ENCODE data around the gene LARGE1.
"Not testable (repeated sequence)": the region's sequence is repeated elsewhere in the genome, so short reads cannot be mapped to it uniquely, and the experiment has no call there.

Gene LARGE1

DNA sequence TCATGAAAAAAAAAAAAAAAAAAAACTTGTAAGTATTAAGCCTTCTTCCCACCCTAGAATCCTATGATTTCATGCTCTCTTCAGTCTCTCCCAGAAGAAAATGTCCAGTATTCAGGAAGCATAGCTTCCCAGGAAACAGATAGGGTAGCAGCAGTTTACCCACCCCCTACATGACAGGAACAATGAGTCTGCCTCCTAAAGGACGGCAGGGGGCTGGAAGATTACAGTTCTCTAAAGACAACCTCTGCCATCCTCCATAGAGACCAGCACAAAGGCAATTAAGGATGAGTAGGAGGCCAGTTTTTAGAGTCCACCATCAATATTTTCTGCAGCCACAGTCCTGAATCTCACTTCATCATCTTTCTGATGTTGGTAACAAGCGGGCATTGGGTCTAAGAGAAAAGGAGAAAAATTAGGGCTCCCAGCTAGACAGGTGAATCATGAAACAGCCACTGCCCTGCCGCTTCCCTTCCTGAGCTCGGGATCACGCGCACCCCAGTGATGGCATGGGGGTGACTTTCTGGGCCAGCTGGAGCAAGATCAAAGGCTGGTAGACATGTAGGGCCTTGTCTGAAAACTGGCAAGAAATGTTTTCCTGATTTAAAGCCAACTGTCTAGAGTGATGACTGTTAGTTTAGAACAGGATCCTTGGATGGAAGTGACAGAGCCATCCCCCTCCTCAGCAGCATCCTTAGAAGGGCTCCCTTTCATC lies 322.8 kb downstream of the LARGE1 start:
- no peak for DNase-seq (ENCODE audit: low read depth in 2 of 2)

DNA sequence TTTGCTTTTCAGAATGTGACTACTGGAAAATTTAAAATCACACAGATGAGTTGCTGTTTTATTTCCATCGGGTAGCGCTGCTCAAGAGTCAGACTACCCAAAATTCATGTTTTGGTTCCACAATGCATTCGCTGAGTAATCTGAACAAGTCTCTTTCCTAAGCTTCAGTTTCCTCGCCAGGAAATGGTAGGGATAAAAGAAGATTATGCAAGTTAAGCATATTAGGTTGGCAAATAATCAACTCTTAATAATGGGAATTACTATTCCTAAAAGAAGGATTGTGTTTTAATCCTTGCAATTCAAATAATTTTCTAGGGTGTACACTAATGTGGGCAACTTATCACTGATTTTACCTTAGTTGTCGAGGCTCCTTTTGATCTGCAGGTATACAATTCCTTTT lies 326.5 kb downstream of the LARGE1 start:
- DNase-seq (ENCODE audit: low read depth in 2 of 2): no peak

DNA sequence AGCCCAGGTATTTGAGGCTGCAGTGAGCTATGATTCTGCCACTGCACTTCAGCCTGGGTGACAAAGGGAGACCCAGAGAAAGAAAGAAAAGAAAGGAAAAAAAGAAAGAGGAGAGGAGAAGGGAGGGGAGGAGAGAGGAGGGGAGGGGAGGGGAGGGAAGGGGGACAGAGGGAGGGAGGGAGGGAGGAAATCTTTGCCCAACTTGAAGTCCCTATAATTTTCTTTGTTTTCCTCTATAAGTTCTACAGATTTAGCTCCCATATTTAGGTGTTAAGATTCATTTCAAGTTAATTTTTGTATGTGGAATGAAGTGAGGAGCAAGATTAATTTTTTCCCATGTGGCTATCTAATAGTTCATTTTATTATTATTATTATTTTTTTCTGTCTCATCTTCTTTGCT lies 328.3 kb downstream of the LARGE1 start:
- no peak for DNase-seq (ENCODE audit: low read depth in 2 of 2)

DNA sequence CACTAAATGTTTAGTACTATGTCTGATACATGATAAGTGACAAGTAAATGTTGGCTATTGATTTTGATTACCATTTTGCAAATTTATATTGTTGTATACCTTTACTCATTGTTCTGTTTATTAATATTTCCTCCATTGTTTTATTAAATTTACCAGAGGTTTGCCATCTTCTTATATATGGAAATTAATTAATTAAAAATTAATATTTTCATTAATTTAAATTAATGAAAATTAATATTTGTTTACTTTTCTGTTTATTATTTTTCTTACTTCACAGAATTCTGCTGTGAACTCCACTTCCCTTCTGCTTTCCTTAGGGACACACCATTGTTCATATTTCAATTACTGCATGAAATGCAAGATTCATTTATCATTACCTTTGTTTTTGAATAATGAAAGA lies 331.0 kb downstream of the LARGE1 start:
- DNase-seq (ENCODE audit: low read depth in 2 of 2): no peak

DNA sequence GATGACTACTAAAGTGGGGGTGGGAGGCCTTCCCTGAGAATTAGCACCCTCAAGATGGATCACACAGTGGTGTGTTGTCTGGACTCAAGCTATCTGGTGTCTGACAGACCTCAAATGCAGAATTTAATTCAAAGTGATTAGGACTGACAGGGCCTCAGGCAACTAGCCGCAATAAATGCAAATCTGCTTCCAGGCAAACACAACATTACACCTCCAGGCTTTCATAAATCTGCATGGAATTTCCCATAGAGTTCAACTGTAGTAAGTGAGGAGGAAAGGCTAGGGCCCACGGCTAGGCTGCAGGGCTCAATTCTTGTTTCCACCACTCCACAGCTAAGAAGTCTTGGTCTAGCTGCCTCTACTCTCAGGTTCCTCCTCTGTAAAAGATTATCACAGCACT lies 331.4 kb downstream of the LARGE1 start:
- DNase-seq (ENCODE audit: low read depth in 2 of 2): no peak

DNA sequence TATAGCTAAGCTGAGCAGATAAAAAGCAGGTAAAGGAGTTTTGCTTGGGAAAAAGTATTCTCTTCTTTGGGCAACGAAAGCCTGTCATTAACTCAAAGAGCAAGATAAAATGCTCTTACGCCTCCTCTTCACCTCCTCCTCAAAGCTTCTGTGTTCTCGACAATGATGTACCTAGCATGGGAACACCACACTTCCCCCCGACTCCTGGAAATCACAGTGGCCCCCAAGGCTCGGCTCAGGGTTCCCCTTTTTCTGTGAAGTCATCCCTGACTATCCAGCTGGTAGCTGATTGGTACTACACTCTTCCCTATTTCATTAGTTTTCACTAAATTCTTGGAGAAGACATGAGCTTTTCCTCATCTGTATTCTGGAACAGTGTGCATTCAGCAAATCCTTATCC lies 336.1 kb downstream of the LARGE1 start:
- no peak for DNase-seq (ENCODE audit: low read depth in 2 of 2)

DNA sequence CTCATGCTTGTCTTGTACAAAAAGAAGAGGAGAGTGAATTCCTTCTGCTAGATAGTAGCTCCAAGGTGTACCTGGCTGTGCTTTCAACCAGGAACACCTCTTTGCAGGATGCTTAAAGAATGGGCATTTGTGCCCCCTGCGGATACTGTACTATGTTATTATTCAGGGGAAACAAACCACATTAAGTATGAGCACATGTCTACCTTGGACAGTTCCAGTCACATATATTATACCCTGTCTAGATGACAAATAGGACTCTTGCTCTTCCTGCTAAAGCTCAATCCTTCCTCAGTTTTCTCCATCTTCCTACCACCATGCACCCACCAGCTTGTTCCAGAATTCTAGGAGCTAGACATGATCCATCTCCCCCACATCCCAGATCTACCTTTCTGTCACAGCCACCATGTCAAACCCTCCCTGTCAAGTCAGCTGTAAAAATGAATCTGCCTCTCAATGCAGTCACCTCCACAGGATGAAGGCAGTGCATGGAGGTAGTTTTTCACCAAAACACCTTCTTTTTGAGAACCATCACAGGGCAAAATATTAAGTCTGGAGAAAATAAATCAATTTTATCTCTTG lies 337.4 kb downstream of the LARGE1 start:
- no peak for DNase-seq (ENCODE audit: low read depth in 2 of 2)

DNA sequence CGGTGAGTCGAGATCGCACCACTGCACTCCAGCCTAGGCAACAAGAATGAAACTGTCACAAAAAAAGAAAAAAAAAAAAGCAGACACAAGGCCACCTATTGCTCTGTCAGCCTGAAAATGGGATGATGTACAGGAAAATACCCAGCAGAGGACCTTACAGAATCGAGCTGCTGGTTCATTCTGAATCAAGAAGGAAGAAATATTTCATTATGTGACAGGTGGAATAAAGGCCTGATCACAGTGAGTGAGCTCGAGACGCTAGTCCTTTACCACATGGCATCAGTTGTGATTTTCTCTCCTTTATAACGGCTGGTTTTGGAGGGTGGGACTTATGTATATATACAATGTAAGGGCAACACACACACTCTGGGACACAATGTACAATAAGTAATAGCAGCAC lies 340.0 kb downstream of the LARGE1 start:
- DNase-seq (ENCODE audit: low read depth in 2 of 2): no peak

DNA sequence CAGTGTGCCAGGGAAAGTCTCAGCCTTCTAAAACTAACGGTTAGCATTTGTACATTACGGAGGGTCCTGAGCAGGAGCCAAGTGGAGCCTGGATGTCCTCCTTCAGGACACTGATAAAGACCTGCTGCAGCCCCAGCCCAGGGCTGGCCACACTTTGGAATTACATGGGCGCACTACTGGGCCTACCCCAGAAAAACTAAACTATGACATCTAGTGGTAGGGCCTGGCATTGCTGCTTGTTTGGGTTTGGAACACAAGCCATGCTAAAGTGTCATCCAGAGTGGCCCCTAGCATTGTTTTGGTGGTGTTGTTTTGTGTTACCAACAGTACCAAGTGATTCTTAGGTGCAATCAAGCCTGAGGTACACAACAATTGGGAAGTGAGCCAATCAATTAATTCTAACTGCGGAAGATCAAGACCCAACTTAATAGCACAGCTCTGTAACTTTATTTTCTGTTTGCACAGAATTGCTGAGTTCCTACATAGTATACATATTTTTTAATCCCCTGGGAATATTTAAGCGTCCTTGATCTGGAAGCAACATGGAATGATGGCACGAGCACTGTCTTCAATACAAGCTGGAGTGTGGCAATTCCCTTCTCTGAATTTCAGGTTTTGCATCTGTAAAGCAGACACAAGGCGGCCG lies 340.7 kb downstream of the LARGE1 start:
- no peak for DNase-seq (ENCODE audit: low read depth in 2 of 2)

DNA sequence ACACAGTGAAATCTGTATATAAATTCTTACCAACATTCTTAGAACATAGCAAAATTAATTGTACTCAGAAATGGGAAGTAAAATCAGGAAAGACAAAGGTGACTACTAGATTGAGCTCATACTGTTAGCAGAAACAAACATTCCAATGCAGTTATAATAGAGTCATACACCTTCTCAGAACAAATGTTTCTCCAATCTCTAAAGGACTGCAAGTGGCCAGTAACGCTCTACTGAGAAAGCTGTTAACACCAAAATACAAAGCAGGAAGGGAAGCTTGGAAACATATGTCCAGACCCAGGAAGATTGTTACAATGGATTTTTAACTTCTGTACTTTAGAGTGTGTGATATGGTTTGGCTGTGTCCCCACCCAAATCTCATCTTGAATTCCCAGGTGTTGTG lies 341.5 kb downstream of the LARGE1 start:
- no peak for DNase-seq (ENCODE audit: low read depth in 2 of 2)

DNA sequence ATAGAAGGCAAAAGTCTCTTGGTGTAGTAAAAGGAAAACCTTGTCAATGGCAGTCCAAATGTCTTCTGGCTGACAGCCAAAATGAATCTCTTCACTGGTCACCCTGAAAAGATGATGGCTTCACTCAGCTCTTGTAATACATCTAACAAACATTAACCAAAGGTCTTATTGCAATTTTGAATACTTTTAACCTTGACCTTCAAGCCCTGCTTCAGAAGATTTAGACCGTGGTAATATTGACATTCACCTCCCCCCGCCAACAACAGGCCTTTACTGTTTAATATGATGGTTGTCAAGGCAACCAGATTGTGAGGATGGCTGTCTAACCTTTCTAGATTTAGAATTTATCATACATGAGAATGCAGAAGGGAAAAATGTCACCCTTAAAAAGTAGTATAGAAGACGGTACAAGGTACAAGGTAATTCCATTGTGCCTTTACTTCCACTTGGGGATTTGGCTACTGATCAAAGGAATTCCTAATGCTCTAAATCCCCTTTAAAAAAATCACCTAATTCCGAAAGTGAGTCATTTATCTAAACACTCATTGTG lies 342.3 kb downstream of the LARGE1 start:
- DNase-seq (ENCODE audit: low read depth in 2 of 2): no peak

DNA sequence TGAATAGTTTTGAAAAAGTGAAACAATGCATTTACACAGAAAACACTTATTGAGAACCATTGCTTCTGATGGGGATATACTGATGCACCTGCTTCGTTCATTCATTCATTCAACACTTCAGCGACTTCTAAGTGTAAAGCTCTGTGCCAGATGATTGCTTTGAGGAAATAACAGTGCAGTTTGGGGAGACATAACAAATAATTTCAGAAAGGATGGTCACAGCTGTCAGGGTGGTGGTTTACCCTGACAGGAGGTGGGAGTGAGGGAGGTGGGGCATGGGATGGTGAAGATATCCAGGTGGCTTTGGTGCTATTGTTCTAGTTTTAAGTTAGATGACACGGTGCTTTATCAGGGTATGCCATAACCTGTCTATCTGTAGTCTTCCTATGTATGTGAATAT lies 344.1 kb downstream of the LARGE1 start:
- no peak for DNase-seq (ENCODE audit: low read depth in 2 of 2)

DNA sequence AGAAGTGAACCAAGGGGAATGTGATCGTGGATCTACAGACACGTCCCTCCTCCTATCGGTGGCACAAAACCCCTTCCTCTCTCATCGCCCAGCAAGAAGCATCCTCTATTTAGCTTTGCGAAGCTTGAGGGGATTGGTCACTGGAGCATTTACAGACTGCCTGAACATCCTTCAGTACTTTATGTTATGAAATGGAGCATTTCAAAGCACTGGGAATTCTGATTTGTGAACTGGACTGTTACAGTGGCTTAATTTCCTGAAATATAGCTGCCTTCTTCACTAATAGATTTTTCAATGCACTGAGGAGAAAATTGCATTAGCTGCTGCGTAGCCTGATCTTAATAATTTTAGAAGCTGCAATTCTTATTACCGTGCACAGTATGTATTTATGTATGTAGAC lies 344.5 kb downstream of the LARGE1 start:
- no peak for DNase-seq (ENCODE audit: low read depth in 2 of 2)

DNA sequence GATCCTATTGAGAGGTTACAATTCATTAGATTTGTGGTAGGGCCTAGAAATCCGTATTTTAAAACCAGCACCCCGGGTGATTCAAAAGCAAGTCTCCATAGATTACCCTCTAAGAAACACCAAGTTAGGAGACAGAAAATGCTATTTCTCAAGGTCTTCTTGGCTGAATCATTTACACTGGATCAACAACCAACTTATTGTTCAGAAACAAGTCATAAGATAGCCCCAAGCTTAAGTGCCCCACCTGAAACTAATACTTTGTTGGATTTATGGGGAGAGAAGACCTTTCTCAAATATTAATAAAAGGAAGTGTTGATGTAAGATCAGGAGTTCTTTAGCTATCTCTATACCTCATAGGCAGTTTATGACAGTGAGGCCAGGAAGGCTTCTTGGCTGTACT lies 345.2 kb downstream of the LARGE1 start:
- no peak for DNase-seq (ENCODE audit: low read depth in 2 of 2)

DNA sequence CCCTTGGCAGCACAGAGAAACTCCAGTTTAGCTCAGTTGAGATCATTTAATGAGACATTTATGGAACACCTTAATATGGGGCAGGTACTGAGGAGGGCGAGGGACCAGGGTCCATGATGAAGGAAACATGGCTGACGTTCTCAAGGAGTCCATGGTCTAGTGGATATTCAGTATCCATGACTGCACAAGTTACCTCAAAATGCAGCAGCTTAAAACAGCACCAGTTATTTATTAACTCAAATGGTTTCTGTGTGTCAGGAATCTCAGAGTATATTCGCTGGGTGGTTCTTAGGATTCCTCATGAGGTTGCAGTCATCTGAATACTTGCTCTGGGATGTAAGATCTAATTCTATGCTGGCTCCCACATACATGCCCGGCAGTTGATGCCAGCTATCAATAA lies 346.8 kb downstream of the LARGE1 start:
- DNase-seq (ENCODE audit: low read depth in 2 of 2): no peak

DNA sequence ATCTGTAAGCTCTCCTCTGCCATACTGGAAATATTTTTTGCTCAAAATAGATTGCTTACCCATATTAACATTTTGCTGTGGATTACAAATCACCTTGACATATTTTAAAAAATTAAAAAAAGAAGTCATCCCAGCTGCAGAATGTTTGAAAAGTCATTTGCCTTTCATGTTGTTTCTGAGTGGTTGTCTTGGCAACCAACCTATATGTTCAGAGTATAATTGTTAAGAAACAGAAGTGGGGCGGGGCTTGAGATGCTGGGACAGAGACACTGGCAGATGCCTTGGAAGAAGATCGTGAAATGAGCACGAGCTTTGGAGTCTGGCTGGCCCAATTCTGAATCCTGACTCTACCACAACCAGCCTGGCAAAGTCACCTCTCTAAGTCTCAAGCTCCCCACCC lies 348.2 kb downstream of the LARGE1 start:
- DNase-seq (ENCODE audit: low read depth in 2 of 2): no peak

DNA sequence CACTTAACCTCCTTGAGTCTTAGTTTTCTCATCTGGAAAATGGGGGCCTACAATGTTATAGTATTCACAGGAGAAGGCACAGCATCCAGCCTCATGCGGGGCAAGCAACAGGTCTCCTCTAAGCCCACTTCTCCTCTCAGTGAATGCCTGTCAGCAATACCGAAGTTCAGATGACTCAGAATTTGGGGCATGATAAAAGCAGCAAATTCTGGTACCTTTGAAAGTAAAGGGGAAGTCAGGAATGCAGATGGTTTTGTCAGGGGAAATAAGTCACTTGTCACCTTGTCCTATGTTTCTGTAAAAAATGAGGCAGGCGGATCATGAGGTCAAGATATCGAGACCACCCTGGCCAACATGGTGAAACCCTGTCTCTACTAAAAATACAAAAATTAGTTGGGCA lies 350.2 kb downstream of the LARGE1 start:
- no peak for DNase-seq (ENCODE audit: low read depth in 2 of 2)

DNA sequence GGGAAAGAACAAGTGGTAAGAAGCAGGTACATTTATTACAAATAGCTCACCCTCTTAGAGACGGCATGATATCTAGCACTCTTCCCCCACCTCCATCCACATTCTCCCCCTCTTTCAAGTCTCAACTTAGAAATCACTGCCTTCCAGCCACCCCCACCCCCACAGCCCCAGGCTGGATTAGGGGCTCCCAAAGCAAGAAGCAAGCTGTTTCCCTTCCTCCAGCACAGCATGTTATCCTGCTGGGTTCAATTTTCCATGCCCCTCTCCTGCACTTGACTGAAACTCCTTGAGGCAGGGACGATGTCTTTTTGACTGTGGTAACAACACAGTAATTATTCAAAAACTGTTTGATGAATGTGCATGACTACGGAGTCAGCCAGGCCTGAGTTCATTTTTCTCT lies 350.7 kb downstream of the LARGE1 start:
- DNase-seq (ENCODE audit: low read depth in 2 of 2): no peak

DNA sequence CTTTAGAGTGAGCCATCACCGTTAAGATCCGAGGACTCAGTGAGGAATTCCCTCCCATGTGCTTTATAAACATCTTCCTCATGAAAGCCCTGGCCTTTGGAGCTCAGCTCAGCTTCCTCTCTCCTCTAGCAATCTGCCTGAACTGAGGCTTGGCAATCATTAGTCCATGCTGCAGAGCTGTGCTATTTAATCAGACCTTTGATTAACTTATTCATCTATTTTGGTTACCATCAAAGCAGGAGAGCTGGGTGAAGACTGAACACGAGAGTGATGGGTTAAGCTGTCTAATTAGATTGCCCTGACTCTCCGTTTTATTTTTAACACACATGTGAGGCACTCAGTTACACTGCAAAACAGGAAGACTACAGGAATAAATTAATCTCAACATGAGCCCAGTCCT lies 351.3 kb downstream of the LARGE1 start:
- no peak for DNase-seq (ENCODE audit: low read depth in 2 of 2)

DNA sequence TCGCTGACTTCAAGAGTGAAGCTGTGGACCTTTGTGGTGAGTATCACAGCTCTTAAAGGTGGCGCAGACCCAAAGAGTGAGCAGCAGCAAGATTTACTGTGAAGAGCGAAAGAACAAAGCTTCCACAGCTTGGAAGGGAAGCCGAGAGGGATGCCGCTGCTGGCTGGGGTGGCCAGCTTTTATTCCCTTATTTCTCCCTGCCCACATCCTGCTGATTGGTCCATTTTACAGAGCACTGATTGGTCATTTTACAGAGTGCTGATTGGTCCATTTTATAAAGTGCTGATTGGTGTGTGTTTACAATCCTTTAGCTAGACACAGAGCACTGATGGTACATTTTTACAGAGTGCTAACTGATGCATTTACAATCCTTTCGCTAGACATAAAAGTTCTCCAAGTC lies 353.8 kb downstream of the LARGE1 start:
- DNase-seq (ENCODE audit: low read depth in 2 of 2): not testable (repeated sequence)

DNA sequence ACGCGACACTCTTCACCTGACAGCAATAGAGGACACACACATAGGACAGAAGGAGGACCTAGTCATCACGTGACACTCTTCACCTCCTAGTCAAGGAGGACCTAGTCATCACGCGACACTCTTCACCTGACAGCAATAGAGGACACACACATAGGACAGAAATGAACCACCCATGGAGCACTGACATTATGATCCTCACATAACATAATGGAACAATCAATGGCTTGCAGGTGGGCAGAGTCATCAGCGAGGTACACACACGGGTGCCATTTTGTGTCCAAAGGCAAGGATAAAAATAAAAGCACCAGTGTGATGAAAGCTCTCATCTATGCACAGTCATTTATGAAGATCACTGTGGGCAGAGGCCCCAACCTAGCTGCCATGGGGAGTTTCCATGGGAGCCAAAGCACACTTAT lies 354.7 kb downstream of the LARGE1 start:
- DNase-seq (ENCODE audit: low read depth in 2 of 2): no peak

DNA sequence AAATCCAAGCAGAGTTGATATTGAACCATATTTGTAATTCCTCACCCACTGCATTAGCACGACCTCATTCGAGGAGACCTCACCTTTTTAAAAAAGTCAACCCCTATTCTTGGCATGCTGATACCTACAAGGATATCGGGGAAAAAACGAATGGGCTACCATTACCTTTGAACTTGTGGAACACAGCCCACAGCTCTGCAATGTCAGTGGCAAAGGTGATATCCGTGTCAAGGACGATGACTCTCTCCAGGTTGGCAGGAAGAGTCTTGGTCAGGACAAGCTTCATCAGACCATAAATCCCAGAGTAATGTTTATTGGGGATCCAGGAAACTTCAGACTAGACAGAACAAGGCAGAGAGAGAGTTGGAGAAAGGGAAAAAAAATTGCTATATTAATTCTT lies 355.6 kb downstream of the LARGE1 start:
- DNase-seq (ENCODE audit: low read depth in 2 of 2): no peak

Measured in stimulated activated CD8-positive, alpha-beta memory T cell treated with anti-CD3 and anti-CD28 coated beads, Interleukin-15, amount 100 ng/mL, for 48 hours (primary cell).